AG04450 (cell line): Measurements from ENCODE around the gene ADAT1. TPM values are rescaled to one million over a fixed set of nuclear protein-coding genes. Genes with fewer than 3 reads are reported as not detected.

Experiments used
- CTCF ChIA-PET: fragments of 300-600, 350-600 bp; formaldehyde crosslinking; extraction: SDS; loops from one replicate; lab custom pipeline; 2022; ENCODE audit warnings: antibody characterized with exemption, inconsistent platforms; lab: Charles Lee
- POLR2A ChIA-PET: fragments of 350-600 bp; formaldehyde crosslinking; extraction: SDS; loops from one replicate; lab custom pipeline; 2021; ENCODE audit warnings: antibody characterized with exemption, inconsistent platforms; lab: Yijun Ruan, JAX
- DNase-seq: peaks from one replicate; pipeline ENCODE4 v3.0.0-alpha.2; 2011; ENCODE audit warnings: low read depth, low spot score
- H3K27ac ChIP-seq: one replicate; pipeline ENCODE4 v1.5.1; 2012; ENCODE audit warnings: low read depth, low read length, control low read depth
- H3K27me3 ChIP-seq: one replicate; pipeline ENCODE4 v1.6.0; 2012; ENCODE audit warnings: low read length; ENCODE audit not compliant: control insufficient read depth, insufficient read depth
- H3K4me3 ChIP-seq: 2 replicates; pipeline ENCODE4 v1.5.1; 2011; ENCODE audit warnings: mild to moderate bottlenecking, low read depth, low read length, control low read depth
- H3K9me3 ChIP-seq: 2 replicates; pipeline ENCODE4 v1.5.1; 2012; ENCODE audit warnings: low read length; ENCODE audit not compliant: control insufficient read depth, insufficient read depth
- polyA plus RNA-seq: library from polyadenylated mRNA; depleted of rRNA; stranded (reverse); fragments of >200 nt; gene quantifications from 2 replicates; pipeline ENCODE4 v1.2.3, GENCODE V29; 2011
- TF ChIP-seq, protein P1 (sequence below): IDR thresholded peaks from 2 replicates; pipeline ENCODE4 v1.5.1; 2011; ENCODE audit warnings: low read depth, low read length, control low read depth, inconsistent platforms

Gene ADAT1
- polyA plus RNA-seq, 1 experiment: 32.5 TPM

DNA sequence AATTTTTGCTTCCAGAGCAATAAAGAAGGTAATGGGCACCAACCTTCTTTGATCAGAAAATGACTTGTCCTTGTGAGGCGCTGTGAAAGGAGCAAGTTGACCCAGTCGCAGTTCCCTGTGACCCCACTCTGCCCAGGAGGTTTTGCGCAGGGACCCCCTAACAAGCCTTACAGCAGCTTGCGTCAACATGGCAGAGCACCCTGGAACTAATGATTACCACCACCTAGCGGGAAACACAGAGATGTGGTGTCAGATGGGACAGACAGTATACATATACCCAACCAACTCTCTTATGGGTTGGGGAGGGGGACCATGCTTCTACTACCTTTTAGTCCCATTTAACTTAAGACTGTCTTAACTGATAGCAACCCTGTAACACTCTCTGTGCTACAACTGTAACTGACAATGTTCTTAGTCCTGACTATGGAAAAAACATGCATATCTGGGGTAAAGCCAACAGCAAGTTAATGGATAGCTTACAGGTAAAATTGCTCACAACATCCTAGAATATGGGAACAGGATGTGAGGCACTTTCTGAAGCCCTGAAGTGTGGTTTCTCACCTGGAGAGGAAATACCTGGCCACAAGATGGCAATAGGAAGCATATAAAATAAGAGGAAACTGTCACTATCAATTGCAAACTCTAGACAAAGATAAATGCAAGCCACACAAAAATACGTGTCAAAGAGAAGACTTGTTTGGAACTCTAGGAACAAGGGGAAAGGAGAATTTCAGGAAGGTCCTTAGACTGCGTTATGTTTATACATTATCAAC is 21.3 kb upstream of the ADAT1 start:
- no peak overlapping the region for H3K27ac ChIP-seq
- POLR2A ChIA-PET: no interaction called here
- CTCF ChIA-PET: interaction anchor here (1.0 kb wide), 1 partner anchor 172 kb away, joined by 3 read pairs; no protein-coding TSS in a partner anchor
- DNase-seq: no peak
- TF ChIP-seq, protein P1, sequence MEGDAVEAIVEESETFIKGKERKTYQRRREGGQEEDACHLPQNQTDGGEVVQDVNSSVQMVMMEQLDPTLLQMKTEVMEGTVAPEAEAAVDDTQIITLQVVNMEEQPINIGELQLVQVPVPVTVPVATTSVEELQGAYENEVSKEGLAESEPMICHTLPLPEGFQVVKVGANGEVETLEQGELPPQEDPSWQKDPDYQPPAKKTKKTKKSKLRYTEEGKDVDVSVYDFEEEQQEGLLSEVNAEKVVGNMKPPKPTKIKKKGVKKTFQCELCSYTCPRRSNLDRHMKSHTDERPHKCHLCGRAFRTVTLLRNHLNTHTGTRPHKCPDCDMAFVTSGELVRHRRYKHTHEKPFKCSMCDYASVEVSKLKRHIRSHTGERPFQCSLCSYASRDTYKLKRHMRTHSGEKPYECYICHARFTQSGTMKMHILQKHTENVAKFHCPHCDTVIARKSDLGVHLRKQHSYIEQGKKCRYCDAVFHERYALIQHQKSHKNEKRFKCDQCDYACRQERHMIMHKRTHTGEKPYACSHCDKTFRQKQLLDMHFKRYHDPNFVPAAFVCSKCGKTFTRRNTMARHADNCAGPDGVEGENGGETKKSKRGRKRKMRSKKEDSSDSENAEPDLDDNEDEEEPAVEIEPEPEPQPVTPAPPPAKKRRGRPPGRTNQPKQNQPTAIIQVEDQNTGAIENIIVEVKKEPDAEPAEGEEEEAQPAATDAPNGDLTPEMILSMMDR: no peak
- H3K27me3 ChIP-seq: no peaks in the 10 kb centered on the region
- peaks cover 7% of the 10 kb centered on the region; the same call in 1 of the 2 replicates for H3K9me3 ChIP-seq
- no peak overlapping the region for H3K4me3 ChIP-seq

DNA sequence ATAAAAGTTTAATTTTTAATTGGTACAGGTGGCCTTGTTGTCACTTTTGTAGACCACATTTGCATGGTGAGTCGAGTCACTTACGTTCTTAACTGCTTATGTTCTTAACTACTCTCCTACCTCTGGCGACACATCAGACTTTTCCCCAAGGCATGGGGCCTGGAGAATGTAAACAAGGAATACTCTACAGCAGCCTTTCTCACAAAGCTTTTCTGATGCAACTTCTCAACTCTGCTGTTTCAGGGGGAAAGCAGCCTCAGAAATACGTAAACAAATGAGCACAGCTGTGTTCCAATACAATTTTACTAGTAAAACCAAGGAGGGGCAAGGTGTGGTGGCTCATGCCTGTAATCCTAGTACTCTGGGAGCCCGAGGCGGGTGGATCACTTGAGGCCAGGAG is 17.5 kb upstream of the ADAT1 start:
- H3K4me3 ChIP-seq: no peak overlapping the region
- POLR2A ChIA-PET: interaction anchor here (1.0 kb wide), 1 partner anchor 114 kb away, joined by 3 read pairs; no protein-coding TSS in a partner anchor
- no peaks in the 10 kb centered on the region for H3K27me3 ChIP-seq
- TF ChIP-seq, protein P1: no peak
- CTCF ChIA-PET: interaction anchor here (1.3 kb wide), 1 partner anchor 123 kb away, joined by 3 read pairs; no protein-coding TSS in a partner anchor
- peak; percentile 55 for DNase-seq
- H3K9me3 ChIP-seq: no peaks in the 10 kb centered on the region
- H3K27ac ChIP-seq: peak overlapping the region; percentile 80

DNA sequence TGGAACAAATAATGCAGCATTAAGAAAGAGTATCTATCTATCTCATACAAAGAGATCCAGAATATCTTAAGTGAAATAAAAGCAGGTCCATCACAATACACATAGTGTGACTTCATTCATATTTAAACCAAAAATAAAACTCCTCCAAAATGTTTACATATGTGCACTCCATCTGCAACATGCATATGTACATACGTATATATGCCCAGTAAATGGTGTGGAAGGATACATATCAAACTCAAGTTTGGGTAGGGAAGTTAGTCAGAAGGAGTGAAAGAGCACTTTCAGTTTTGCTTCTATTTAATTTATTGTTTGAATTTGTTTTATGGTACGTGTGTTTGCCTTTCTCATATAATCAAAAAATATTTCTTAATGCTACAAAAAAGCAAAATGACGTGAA is 12.0 kb upstream of the ADAT1 start:
- DNase-seq: no peak
- ChIA-PET CTCF (no interaction called here), POLR2A (no interaction called here)
- H3K4me3 ChIP-seq: no peak overlapping the region
- H3K27ac ChIP-seq: no peak overlapping the region
- TF ChIP-seq, protein P1: no peak
- H3K27me3 ChIP-seq: no peaks in the 10 kb centered on the region
- no peaks in the 10 kb centered on the region for H3K9me3 ChIP-seq

DNA sequence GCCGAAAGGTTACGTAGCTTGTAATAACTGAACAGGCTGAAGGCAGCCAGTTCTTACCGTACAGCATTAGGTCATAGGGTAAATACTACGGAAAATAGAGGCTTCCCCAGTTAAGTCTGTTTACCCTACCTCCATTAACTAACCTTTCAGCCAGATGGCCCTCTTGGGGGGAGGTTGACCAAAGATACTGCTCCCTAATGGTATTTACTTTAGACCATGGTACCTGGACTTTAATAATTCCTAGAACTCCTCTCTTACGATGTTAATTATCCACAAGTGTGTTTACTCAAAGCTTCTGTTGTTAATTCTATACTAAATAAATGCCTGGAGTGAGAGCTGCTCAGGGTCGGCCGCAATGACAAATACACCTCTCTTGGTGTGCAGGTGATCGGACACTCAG is 9.8 kb upstream of the ADAT1 start:
- CTCF ChIA-PET: interaction anchor here (0.6 to 3.3 kb wide), 5 partner anchors 13 to 1981 kb away, joined by 3 to 9 read pairs (median 3); no protein-coding TSS in a partner anchor
- TF ChIP-seq, protein P1: no peak

DNA sequence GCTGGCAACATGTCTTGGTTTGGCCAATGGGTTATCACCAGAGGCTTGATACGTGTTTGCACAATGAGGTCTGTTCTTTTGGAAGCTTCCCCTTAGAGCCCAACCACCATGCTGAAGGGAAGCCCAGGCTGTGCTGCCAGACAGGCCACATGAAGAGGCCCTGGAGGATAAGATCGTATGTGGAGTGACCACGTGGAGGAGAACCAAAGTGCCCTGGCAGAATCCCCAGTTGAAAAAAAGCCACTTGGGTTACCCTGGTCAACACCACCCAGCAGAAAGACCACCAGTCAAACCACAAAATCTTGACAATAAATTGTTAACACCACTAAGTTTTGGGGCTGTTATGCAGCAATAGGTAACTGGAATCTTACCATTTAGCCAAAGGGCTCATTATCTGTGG is 7.0 kb upstream of the ADAT1 start:
- TF ChIP-seq, protein P1: no peak

More for the DNA sequence above, 9.8 kb upstream of the ADAT1 start:
- Histone ChIP-seq H3K27me3 (no peaks in the 10 kb centered on the region), H3K9me3 (no peaks in the 10 kb centered on the region), H3K27ac (no peak overlapping the region), H3K4me3 (no peak overlapping the region)
- POLR2A ChIA-PET: interaction anchor here (0.6 kb wide), 1 partner anchor 144 kb away, joined by 4 read pairs; no protein-coding TSS in a partner anchor
- no peak for DNase-seq

More for the DNA sequence above, 7.0 kb upstream of the ADAT1 start:
- POLR2A ChIA-PET: no interaction called here
- H3K27me3 ChIP-seq: no peaks in the 10 kb centered on the region
- DNase-seq: no peak
- no peak overlapping the region for H3K4me3 ChIP-seq
- no peaks in the 10 kb centered on the region for H3K9me3 ChIP-seq
- H3K27ac ChIP-seq: no peak overlapping the region
- CTCF ChIA-PET: interaction anchor here (0.9 kb wide), 1 partner anchor 9 kb away, joined by 3 read pairs; no protein-coding TSS in a partner anchor
